HG02970 (cell line): ENCODE results near the gene ACSL3.
"Not testable (repeated sequence)": the region's sequence is repeated elsewhere in the genome, so short reads cannot be mapped to it uniquely, and the experiment has no call there.

Source experiments
- ATAC-seq: cut with Tn5 transposase; IDR thresholded peaks from one replicate; pipeline ENCODE4 v1.9.1; 2021; ENCODE audit warnings: mild to moderate bottlenecking, moderate library complexity, moderate number of reproducible peaks; ENCODE audit not compliant: unreplicated experiment, low FRiP score

The ACSL3 gene

DNA sequence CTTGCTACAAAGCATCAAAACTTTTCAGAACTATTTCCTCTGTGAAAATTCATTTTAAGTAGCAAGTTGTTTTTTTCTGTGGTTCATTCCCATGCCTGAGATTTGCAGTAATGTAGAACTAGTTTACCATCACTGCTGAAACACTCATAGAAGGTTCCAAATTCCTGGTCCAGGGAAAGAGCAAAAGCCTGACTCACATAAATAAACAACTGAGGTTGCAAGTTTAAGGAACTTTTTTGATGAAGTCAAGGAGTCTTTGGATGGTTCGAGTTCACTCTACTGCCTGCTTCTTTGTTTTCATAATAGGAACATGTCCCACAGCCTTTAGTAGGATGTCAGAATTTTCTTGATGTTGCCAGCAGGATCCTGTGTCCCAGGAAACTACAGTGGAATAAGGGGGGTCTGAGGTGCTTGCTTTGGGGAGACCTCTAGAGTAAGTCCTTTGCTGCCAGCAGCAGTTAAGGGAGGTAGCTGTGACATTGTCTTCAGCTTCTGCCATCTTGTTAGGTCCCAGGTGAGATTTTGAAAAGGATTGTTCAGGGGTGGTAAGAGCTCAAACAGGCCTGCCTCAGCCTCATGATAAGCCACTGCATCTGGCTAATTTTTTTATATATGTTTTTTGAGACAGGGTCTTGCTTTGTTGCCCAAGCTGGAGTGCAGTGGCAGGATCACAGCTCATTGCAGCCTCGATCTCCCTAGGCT, 43.9 kb downstream of the ACSL3 start:
- no peak for ATAC-seq

DNA sequence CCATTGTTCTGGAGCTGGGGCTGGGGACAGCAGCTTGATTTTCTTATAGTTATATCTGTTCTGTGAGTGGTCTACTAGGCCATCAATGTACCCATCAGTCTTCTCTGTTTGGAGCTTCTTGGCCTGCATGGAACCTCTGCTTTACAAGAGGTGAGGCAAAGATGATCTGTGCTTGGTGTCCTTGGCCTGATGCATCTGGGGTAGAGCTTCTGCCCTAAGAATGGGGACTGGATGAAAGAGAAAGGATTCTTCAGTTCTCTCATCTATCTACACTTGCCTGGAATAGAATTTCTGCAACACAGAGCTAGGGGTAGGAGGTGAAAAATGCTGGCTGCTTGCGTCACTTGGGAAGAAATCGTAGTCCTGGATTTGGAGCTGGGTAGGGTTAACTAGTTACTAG, 46.2 kb downstream of the ACSL3 start:
- ATAC-seq: no peak

DNA sequence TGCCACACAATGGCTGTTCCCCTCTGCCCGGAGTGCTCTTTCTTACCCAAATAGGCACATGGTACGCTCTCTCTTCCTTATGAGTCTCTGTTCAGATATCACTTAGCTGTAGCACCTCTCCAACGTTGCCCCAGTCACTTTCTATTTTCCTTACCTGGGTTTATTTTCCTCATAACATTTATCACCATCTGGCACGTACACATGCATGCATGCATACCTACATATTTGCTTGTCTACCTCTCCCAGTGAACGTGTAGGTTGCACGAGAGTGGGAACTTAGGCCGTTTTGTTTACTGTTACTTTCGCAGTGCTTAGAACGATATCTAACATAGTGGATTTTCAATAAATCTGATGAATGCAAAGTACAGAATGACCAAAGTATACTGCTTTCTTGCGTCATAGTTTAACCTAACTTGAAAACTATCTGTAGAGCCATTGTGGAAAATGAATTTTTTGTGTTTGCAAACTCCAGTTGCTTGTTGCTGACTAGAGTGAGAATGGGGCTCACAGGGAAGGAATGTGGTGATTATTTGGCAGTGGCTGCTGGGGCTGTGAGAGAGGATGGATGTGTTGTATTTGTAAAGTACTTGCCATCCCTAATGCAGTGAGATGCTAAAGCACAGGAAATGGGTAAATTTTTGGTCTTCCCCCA, 47.1 kb downstream of the ACSL3 start:
- ATAC-seq: no peak

DNA sequence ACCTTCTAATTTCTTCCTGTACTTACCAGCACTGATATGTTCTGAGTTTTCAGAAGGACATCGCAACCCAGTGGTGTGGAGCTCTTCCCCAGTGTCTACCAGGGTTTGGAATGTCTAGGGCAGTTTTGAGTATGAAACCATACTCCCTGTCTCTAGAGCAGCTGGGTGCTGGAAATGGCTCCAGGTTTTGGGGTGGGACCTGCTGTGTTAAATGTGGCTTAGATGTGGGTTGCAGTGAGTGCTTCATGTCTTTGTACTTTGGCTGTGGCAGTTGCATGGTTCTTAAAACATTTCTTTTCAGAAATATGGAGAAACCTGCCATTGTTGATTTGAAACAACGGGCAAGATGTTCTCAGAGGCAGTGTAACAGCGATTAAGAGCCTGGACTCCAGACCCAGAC, 48.5 kb downstream of the ACSL3 start:
- no peak for ATAC-seq

DNA sequence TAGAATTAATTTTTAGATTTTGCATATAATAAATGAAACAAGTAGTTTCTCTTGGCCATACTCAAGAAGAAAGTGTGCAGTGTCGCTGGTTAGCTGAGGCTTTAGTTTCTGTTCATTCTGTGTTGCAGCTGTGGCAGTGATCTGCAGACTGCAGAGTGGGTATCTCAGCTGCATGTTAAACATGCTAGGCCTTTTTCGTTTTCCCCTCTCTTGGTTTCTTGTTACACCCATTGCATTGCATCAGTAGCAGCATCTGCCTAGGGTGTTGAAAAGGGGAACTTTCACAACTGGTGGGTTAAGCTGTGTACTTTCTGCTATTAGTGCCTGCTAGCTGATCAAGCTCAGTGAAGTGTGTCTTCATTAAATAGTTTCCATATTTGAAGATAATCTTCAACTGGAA, 51.3 kb downstream of the ACSL3 start:
- peak; percentile 98 for ATAC-seq

DNA sequence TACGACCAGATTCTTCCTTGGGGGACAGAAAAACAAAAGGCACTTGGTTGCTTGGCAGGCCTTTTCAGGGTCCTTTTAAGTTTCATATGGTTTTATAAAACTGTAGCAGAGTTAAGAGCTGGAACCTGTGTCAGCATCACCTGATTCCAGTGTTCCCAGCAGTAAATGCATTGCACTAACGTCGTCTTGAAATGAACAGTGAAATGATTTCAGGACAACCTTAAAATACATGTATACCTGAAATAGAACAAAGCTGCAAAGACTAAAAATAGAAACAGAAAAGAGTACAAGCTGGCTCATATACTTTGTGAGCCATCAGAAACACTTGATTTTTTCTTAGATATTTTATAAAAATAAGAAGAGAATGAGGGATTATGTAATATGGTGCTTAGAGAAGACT, 51.9 kb downstream of the ACSL3 start:
- ATAC-seq: no peak

DNA sequence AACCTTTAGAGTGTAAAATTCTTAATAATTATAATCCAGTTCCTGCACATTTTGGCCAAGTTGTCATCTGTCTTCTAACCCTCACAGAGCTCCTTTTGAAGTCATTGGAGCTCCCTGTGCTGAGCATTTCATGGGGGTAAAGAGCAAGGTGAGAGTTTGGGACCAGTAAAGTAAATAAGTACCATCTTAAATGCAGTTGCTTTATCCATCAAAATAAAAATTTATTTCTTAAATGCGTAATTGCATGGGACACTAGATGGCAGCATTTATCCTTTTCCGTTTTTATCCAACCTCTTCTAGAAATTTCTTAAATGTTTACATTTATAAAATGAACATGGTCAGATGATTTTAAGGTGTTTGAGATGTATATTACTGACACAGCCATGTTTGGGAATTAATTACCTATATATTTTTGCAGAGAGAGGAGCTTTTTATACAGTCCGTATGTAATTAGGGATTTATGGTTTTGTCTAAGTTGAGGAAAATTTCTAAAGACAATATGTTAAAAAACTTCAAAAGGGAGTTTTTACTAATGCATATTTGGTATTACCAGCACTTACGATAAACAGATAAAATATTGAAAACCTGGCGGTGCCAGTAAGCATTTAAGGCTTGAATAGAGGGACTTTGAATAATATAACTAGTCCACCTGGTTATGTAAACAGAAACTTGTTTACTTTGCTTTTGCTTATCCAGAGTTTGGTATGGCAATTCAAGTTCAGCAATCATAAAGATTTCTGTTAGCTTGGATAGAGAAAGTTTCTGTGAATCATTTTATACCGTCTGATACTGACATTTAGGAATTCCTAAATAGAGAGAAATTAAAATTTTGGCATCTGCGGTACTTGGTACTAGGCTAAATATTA, 54.5 kb downstream of the ACSL3 start:
- ATAC-seq: no peak

DNA sequence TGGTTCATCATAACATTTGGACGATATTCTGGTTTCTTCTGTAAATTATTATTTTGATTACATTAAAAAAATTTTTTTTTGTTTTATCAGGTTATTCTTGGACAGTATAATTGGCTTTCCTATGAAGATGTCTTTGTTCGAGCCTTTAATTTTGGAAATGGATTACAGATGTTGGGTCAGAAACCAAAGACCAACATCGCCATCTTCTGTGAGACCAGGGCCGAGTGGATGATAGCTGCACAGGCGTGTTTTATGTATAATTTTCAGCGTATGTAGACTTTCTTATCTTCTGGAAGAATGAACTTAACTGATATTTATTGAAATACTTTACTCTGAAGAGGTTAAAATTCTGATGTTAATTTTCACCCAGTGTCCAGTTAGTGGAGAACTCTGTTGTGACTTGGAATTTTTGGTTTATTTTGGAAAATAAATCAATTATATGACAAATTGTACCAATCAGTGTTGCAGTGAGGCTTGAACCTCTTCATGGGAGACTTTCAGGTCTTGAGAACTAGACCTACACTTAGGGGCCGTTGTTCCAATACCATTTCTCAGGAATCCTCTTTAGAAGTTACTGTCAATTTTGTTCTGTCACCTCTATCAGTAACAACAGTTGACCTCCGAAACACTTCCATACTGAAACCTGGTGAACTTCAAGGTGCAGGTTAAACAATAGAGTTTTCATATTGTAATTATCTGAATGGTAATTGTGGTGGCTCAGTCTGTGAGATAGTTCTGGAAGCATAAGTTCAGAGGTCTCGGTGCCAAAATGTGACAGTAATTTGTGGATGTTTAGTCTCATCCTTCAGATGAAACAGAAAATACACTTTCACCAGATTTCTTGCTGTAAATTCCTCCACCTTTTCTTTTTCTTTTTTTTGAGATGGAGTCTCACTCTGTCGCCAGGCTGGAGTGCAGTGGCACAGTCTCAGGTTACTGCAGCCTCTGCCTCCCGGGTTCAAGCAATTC, 55.7 kb downstream of the ACSL3 start:
- ATAC-seq: no peak

DNA sequence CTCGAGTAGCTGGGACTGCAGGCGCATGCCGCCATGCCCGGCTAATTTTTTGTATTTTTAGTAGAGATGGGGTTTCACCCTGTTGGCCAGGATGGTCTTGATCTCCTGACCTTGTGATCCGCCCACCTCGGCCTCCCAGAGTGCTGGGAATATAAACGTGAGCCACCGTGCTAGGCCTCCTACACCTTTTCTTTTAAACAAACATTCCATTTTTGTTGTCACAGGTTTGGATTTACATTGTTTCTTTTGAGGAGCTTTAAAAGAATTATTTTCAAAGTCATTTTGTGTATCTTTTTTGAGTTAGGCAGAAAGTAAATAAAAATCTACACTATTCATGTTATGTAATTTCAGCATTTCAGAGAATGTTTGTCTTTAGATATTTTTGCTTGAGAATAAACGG, 56.4 kb downstream of the ACSL3 start:
- ATAC-seq: not testable (repeated sequence)

DNA sequence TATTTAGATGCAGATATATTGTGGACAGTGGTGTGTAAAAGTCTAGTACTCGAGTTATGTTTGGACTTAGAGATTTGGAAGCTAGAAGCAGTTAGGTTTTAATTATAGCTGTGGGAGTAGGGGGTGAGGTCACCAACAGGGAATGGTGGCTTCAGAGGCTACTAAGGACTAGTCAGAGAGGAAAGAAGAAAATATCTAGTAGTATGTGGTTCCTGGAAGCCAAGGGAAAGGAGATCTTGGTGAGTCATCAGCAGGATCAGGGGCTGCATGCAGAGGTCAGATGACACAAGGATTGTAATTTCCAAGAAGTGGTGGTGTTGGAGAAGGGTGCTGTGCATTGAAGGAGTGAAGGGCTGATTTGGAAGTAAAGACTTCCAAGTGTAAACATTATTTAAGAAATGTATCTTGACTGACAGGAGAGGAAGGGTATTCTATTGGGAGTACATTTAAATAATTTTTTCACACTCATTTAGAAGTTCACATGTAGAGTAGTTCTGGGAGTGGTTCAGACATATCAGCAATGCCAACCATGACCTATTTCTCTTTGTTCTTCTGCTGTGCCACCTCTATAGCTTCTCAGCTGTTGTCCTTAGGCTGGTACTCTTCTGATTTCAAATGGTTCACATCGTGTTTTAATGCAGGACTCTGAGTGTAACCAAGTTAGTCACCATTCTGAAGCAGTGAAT, 59.1 kb downstream of the ACSL3 start:
- no peak for ATAC-seq

DNA sequence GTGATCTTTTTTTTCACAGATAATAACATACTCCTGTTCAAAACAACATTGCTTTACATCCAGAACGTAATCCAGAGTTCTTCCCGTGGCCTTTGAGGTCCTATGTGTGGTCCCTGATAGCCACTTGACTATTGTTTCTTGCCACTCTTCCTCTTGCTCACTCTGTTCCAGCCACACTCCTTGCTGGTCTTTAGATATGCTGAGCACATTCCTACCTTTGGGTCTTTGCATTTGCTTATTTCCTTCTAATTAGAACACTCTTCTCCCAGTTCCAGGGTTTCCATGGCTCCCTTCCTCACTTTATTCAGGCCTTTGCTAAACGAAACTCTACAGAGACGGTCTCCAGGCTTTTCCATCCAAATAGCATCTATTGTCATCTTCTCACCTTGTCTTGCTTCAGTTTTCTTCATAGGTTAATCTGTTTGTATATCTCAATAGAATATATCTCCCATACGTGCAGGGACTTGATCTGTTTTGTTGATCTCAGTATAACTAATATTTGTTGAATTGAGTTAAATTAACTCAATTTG, 59.9 kb downstream of the ACSL3 start:
- ATAC-seq: no peak

DNA sequence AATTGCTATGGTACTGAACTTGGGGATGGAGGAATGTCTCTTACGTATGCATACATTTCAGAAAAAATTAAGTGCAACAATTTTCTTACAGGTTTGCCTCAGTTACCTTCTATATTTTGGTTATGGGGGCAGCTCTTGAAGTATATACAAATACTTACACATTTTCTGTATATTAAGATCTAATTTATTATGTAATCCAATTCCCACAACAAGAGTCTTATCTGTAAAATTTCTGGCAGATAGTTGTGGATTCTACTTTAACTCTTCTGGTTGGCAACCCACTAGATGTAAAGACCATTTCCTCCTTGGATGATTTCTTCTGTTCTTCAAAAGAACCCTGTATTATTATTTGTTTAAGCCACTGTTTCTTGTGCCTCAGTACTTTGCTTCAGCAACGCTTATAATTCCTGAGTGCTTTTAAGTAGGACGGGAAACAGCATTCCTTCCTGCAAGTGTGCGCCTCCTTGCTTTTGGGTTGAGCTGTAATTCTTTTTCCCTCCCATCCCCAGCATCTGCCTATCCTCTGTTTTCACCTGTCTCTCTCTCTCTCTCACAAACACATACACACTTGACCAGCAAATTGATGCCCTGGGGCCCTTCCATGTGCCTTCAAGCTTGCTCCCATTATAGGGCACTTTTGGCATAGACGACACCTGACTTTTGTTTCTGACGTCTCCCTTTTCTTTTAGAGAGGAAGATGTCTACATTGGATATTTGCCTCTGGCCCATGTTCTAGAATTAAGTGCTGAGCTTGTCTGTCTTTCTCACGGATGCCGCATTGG, 61.4 kb downstream of the ACSL3 start:
- no peak for ATAC-seq

DNA sequence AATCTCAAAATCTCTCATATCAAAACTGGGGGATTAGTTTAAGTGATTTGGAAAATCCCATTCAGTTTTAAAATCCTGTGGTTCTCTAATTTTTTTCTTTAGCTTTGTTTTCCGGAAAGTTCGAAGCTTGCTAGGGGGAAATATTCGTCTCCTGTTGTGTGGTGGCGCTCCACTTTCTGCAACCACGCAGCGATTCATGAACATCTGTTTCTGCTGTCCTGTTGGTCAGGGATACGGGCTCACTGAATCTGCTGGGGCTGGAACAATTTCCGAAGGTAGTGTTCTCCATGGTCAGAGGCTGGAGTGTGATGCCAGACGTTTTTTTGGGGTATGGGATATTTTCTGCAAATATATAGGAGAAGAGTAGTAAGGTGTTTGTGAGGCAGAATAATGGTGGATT, 66.1 kb downstream of the ACSL3 start:
- ATAC-seq: no peak

DNA sequence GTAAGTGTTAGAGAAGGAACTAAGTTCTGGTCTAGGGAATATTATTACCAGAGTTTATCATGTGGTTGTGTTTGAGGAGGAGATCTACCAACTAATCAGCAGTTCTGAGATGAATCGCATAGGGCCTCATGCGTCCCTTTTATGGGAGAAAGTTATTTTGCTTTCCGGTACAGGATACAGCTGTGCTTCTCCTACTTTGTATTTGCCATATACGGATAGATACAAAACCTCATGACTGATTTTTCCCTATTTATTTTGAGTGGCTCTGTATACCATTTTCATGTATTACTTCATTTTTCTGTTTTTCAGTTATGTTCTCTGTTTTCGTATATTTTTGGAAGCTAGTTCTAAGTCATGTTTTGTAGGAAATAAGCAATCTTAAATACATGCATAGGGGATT, 66.8 kb downstream of the ACSL3 start:
- ATAC-seq: no peak

DNA sequence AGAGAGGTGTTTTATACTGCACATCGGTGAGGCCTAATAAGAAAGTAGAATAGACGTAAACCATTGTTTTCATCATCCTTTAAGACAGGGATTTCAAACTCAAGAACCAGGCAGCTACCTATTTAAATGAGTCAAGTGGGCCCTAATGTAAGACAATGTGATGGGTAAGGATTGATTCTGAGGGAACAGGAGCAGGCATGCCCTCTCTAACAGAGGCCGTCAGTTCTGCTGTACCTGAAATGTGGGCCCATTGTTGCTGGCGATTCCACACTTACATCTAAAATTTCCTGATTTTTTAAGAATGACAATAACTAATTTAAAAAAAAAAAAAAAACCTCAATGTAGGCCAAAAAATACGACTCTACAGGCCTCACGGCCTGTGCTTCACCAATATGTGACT, 67.5 kb downstream of the ACSL3 start:
- ATAC-seq: no peak

DNA sequence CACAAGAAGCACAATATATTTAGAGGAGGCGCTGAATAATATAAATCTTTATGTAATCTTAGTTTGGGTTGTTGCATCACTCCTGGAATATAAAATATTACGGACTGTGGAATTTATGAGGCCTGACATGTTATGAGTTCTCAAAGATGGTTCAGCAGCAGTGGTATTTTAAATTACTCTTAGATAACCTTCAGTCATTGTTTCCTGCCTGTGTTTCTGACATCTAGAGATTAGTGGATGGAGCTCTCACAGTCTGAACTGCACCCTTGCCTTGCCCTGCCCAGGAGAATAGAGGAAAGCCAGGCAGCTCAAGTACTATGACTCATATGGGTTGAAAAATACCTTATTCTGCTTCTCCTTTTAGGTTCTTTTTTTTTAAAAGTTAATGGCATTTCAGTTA, 70.0 kb downstream of the ACSL3 start:
- ATAC-seq: no peak

DNA sequence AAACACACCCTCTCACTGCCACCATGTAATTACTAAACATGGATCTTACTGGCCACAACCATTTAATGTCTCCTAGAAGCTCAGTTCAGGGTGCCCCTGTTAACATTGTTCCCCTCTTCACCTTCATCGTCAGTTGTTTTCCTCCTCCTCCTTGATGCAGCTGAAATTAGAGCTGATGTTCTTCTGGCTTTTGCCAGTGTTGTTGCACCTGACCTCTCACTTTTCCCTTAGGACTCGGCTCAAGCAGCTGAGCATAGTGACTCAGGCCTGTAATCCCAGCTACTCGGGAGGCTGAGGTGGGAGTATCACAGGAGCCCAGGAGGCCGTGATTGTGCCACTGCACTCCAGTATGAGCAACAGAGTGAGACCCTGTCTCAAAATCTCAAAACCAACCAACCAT, 70.8 kb downstream of the ACSL3 start:
- ATAC-seq: no peak

DNA sequence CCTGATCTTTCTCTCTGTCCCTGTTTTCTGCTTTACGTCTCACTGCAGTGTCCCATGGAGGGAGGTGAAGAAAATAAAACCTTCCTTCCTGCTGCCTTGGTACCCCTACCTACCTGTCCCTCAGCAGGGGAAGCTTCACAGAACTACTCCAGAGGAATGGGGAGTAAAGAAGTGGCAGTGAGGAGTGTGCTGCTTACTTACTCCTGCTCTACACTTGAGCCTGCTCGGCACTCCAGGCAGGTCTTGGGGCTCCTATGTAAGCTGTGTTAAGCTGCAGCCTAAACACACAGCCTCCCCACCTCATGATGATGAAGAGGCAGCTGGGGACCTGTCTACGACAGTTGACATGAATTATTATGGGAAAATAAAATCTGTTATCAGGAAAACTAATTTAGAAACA, 72.6 kb downstream of the ACSL3 start:
- no peak for ATAC-seq
